T-helper 22 cell (primary cell): ENCODE data around the gene CASP3.
"Not testable (repeated sequence)": the region's sequence is repeated elsewhere in the genome, so short reads cannot be mapped to it uniquely, and the experiment has no call there.

Experiments used
- DNase-seq: peaks from one replicate; pipeline ENCODE4 v3.0.0-alpha.2; 2020; ENCODE audit warnings: low read depth

CASP3 gene

DNA sequence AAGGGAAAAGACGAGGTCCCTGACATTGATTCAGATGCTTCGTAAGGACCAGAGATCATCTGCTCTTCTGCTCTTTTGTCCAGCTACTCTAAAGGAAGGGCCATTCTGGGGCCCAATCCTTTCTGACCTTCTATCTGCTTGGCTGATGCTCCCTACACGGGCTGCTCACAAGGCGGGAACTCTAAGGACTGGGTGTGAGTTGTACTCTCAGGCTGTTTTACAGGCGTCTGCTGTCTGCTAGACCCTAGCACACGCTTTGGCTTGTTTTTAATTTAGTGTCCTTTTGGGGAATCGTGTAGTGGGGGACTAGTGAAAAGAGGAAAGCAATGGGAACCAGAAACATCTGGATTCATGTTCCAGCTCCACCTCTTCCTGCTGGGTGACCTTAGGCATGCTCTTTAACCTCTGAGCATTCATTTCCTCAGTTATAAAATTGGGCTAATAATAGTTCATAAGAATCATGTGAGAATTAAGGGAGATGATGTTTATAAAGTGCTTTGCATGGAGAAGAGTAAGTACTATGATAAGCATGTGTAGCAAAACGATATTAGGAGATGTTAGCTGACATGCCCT, 53.1 kb downstream of the CASP3 start:
- DNase-seq = no peak

DNA sequence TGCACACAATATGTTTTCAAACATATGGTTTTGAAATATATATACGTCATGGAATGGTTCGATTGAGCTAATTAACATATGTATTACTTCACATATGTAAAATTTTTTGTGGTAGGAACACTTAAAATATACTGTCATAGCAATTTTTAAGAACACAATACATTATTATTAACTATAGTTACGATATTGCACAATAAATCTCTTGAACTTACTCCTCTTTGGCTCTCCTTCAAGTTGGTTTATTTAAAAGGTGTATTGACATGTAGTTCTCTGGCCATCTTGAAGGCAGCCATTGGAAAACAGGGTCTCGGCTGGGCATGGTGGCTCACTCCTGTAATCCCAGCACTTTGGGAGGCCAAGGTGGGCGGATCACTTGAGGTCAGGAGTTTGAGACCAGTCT, 53.8 kb downstream of the CASP3 start:
- DNase-seq = no peak

DNA sequence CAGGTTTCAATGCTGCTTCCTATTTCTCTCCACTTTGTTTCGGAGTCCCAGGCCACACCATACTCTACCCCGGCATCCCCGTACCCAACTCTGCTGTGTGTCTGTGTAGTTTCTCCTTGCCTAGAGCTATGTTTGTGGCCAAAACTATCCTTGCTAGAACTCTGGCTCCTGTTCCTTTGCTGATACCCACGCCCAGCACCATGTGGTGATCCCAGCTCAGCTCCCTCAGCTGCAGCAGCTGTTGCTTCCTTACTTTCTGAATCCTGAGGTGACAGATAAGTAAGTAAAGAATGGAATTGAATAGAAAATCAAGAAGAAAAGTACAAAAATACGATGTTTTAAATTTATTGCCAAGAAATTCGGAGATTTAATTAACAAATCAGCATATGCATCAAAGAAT, 55.8 kb downstream of the CASP3 start:
- DNase-seq = no peak

DNA sequence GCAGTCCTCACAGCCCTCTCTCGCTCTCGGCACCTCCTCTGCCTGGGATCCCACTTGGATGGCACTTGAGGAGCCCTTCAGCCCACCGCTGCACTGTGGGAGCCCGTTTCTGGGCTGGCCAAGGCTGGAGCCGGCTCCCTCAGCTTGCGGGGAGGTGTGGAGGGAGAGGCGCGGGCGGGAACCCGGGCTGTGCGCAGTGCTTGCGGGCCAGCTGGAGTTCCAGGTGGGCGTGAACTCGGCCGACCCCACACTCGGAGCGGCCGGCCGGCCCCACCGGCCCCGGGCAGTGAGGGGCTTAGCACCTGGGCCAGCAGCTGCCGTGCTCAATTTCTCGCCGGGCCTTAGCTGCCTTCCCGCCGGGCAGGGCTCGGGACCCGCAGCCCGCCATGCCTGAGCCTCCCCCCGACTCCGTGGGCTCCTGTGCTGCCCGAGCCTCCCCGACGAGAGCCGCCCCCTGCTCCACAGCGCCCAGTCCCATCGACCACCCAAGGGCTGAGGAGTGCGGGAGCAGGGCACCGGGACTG, 57.4 kb downstream of the CASP3 start:
- not testable (repeated sequence) for DNase-seq

DNA sequence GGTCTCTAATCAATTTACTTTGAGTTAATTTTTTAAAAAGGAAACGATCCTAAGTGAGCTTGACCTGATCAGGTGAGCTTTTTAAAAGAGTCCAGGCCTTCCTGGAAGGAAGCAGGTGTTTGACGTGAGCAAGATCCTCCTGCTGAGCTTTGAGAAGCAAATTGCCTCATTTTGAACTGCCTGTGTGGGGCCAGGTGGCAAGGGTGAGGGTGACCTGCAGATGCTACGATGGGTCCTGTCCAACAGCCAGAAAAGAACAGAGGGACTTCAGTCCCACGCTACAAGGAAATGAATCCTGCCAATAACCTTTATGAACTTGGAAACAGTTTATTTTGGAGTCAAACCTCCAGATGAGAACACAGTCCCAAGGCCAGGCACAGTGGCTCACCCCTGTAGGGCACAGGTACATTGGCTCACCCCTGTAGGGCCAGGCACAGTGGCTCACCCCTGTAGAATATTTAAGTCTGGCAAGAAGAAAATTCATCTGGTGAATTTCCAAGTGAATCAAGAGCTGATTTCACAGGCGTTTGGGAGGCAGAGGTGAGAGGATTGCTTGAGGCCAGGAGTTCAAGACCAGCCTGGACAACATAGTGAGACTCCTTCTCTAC, 58.1 kb downstream of the CASP3 start:
- DNase-seq = no peak

DNA sequence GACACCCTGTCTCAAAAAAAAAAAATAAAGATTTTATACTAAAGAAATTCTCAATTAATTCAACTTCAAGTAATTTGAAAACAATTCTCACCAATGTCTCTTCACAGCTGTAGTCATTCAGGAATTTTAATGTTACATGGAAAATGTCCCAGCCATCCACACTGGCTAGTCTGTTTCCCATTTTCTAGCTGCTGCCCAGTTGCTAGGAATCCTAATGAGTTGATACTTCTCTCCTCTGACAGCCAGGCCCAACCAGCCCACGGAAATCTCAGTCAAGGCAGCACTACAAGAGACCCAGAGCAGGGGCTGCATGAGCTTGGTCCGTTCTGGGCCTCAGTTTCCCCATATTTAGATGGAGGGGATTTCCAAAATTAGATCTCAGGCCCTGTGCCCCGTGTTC, 59.1 kb downstream of the CASP3 start:
- no peak for DNase-seq

DNA sequence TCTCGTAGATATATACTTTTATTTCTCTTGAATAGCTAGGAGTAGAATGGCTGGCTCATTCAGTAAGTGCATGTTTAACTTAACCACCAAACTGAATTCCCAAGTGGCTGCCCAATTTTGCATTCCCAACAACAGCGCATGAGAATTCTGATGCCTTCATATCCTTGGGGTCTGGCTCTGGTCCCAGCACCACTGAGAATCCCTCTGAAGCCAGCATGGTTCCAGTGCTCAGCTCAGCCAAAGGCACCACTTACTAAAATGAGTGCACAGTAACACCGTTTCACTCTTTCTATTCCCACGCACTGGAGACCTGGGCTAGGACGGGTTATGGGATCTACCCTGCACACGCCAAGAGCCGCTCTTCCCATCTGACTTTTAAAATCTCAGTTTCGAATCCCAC, 60.4 kb downstream of the CASP3 start:
- DNase-seq = no peak

DNA sequence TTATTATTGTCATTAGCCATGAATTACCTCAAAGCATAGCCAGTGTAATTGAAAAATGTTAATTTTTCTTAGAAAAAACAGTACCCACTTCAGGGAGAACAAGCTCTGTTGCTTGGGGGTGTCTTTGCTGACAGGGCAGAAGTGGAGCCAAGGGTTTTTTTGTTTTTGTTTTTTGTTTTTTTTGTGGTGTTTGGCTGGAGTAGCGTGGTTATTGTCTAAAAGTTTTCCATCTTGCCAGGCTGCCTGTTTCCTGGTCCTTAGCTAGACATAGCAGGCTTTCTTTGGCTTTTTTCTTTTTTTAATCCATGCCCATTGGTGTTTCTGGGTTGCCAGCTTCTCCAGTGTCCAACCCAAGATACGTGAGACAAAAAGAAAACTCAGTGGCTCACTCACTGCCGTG, 61.5 kb downstream of the CASP3 start:
- DNase-seq = no peak

DNA sequence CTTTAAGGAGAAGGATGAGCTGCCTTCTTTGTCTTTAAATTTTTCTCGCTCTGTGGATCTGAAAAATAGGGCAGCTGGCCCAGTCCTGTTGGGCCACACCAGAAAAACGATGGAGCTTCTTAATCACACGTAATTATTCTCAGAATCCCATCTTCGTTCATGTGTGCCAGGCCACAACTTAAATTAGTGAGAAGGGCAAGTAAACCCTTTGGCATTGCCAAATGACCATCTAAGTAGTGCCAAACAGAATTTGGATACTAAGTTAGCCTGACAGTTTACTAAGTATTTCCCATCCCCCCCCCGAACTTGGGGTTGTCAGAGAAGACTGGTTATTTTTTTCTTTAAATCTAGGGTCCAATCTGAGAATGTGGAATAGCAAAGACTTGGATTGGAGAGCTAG, 62.0 kb downstream of the CASP3 start:
- no peak for DNase-seq

DNA sequence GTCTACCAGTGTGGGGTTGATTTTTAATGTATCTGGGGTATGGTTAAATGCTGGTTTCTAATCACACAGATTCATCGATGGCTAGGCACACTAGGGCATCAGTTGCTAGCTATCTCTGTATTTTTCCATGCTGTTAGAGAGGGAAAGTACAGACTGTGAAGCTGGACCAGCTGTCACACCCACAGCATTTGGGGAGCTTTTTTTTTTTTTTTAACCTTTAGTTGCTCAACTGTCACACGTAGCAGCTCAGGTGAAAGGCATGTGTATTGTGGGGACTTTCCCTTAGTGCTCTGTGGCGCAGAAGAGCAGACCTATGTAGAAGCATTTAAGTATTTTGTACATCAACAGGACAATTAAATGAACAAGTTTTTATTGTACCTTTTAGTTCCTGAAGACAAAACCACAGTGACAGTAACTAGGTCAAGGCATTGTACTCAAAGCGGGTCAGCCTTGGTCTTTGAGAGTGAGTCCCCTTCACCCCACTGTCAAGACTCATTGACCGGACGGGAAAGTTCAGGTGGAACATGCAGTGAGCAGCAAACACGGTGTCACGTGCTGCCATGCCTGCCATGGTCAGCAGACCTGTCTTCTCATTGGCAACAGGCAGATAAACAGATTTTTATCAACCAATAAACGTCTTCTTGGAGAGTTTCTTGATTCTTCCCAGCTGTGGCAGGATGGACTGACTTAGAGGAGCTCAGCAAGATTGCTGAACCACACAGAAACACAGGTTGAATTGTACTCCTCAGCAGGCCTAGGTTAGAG, 65.3 kb downstream of the CASP3 start:
- no peak for DNase-seq
